ENCODE results near the gene LMCD1.

DNA sequence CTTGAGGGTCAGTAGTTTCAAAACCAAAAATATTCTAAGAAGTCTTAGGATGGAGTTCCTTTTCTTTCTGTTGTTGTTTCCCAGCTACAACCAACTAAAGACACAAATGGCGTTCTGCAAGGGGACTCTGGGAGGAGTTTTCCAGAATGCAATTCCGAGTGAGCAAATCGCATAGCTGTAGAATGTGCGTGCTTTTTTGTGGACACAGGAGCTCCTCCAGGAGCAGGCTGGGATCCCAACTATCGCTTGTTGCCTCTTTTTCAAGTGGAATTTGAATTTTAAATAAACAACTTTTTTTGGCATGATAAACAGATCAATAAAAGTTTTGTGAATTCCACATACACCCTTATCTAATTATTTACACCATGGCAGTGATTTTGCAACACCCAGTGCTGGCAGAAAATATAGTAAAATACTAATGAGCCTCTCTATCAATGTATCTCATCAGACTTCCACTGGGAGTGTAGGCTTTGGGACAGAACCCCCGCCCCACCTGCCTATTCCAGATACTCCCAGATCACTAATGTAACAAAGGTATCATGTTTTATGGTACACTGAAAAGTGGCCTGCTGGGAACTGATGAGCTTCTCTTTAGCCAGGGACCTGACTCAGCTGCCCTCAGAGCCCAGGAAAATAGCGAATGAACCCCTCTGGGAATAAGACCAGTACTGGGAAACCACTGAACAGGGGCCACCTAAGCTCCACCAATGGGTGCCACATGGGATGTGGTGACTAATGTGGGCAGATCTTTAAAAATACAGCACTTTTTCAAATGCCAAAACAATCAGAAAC lies 66.4 kb downstream of the LMCD1 start:
- TF ChIP-seq YY1 (IDR thresholded peaks at IDR 0.05; ENCODE audit: low read depth) = no peak
- no peak for TF ChIP-seq FOXM1 (IDR thresholded peaks at IDR 0.05; ENCODE audit: borderline replicate concordance, low read depth)
- TF ChIP-seq EP300 (IDR thresholded peaks at IDR 0.05; ENCODE audit: borderline replicate concordance) = no peak
- no peak for TF ChIP-seq CREB1 (IDR thresholded peaks at IDR 0.05; ENCODE audit: low read depth)
- no peak for TF ChIP-seq NFIC (IDR thresholded peaks at IDR 0.05)
- no peak for TF ChIP-seq RAD21 (IDR thresholded peaks at IDR 0.05; ENCODE audit: low read depth)
- TF ChIP-seq TAF1 (IDR thresholded peaks at IDR 0.05; ENCODE audit: low read depth) = no peak
- TF ChIP-seq, protein P1, sequence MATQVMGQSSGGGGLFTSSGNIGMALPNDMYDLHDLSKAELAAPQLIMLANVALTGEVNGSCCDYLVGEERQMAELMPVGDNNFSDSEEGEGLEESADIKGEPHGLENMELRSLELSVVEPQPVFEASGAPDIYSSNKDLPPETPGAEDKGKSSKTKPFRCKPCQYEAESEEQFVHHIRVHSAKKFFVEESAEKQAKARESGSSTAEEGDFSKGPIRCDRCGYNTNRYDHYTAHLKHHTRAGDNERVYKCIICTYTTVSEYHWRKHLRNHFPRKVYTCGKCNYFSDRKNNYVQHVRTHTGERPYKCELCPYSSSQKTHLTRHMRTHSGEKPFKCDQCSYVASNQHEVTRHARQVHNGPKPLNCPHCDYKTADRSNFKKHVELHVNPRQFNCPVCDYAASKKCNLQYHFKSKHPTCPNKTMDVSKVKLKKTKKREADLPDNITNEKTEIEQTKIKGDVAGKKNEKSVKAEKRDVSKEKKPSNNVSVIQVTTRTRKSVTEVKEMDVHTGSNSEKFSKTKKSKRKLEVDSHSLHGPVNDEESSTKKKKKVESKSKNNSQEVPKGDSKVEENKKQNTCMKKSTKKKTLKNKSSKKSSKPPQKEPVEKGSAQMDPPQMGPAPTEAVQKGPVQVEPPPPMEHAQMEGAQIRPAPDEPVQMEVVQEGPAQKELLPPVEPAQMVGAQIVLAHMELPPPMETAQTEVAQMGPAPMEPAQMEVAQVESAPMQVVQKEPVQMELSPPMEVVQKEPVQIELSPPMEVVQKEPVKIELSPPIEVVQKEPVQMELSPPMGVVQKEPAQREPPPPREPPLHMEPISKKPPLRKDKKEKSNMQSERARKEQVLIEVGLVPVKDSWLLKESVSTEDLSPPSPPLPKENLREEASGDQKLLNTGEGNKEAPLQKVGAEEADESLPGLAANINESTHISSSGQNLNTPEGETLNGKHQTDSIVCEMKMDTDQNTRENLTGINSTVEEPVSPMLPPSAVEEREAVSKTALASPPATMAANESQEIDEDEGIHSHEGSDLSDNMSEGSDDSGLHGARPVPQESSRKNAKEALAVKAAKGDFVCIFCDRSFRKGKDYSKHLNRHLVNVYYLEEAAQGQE (IDR thresholded peaks at IDR 0.05; ENCODE audit: low read depth) = no peak
- TF ChIP-seq EGR1 (IDR thresholded peaks at IDR 0.05) = no peak
- no peak for TF ChIP-seq ZBTB7A (IDR thresholded peaks at IDR 0.05; ENCODE audit: low read depth)
- no peak for TF ChIP-seq CEBPB (IDR thresholded peaks at IDR 0.05)
- no peak for TF ChIP-seq MAX (IDR thresholded peaks at IDR 0.05)
- TF ChIP-seq, protein P2, sequence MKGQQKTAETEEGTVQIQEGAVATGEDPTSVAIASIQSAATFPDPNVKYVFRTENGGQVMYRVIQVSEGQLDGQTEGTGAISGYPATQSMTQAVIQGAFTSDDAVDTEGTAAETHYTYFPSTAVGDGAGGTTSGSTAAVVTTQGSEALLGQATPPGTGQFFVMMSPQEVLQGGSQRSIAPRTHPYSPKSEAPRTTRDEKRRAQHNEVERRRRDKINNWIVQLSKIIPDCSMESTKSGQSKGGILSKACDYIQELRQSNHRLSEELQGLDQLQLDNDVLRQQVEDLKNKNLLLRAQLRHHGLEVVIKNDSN (IDR thresholded peaks at IDR 0.05) = no peak
- no peak for TF ChIP-seq TCF12 (IDR thresholded peaks at IDR 0.05; ENCODE audit: low read depth)

Measured in Ishikawa (cell line).